ENCODE data around the gene SLC26A6. TPM values are rescaled to one million over a fixed set of nuclear protein-coding genes. Genes with fewer than 3 reads are reported as not detected.

The SLC26A6 gene
- total RNA-seq, 1 donor from 2014 or later, result 27.7 TPM

- DNase-seq, result peak; percentile 19
Observed at GRCh38 chr3:48598323-48599076, 36.8 kb downstream of the SLC26A6 start.

DNA sequence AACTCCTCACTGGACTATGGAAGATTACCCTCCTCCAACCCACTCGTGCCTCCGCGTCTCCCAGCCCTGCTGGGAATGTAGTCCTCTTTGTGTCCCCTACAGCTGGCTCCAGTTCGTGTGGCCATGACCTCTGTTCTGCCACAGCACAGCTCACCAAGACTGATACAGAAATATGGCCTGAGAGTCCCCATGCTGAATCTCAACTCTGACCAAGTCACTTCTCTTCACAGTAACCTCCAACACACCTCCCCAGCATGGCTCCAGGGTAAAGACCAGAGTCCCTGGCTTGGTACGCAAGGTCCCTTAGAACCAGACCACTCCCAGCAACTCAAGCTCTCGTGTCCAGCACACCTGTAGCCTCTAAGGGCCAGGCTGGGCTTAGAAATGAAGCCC is 37.9 kb downstream of the SLC26A6 start:
- DNase-seq, result no peak

DNA sequence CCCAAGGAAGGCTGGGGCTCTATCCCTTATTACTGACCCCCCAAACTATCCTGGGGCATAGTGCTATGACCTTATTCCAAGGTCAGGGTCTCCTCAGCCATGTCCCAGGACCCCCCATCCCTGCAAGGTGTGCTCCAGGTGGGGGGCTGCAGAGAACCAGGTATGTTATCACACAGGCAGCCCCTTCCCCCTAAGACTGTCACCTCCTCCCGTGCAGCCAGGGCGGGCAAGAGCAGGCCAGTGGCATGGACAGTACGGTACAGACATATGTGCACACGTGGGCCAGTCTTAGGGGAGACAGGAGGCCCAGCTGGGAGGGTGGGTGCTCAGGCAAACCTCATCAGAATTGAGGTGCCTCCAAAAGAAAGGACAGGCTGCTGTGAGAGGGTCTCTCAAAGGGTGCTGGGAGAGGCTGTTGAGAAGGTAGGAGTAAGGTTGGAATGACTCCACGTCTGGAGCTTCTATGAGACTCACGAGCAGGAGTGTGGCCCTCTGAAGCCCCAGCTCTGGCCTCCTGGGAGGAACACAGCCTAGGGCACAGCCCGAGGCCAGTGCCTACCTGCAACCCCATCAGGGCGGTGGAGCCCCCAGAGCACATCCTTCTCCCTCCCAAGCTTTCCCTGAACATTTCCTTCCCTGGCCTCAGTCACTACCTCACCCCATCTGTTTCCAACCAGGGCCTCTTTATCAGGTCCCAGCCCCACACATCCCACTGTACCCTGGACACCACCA is 38.4 kb downstream of the SLC26A6 start:
- no peak for DNase-seq

DNA sequence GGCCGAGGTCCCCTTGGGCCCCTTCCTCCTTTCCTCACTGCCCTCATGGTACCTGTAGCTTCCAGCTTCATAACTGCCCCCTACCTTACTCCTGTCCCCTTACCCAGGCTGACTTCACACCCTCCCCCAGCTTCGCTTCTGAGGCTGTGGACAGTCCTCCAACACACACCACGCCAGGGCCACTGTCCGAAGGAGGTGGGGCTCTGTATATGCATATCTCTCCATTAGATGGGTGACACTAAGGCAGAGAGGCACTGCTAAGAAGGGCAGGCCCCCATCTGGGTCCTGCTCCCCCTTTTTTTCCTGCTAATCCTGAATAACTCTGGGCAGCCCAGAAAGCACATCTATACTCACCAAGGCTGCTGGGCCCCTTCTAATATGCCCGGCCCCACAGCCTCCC is 39.1 kb downstream of the SLC26A6 start:
- DNase-seq, result no peak

GRCh38 chr3:48595526-48596121 is 39.6 kb downstream of the SLC26A6 start:
- DNase-seq, result peak; percentile 32

GRCh38 chr3:48595075-48595525 is 40.2 kb downstream of the SLC26A6 start, which contains the start of gene COL7A1:
COL7A1 (minus strand) TSS chr3:48595329; CDS start chr3:48595159, 170 bp downstream.
- DNase-seq, result peak; percentile 12

GRCh38 chr3:48594417-48595049 is 40.7 kb downstream of the SLC26A6 start:
- DNase-seq, result no peak

GRCh38 chr3:48593337-48593736 is 41.9 kb downstream of the SLC26A6 start:
- DNase-seq, result no peak

DNA sequence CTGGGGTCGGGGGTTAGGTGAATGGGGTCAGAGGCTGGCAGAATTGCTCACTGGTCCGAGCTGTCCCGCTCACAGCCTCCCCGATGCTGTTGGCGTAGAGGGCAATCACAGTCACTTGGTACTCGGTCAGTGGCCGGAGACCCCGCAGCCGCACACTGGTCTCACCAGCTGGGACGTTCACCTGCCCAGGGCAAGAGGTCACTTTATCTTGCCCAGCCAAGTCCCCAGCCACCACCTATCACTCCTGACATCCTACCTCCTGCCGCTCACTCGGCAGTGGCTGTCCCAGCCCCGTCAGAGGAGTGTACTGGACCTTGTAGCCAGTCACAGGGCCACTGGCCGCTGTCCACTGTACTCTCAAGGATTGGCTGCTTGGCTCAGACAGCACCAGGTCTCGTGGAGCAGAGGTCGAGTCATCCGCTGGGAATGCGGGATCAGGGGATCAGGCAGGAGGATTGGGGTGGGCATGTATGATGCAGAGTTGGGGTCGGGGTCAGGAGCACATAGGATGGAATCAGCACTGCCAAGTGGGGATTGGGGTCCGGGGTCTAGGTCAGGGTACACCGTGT is 42.7 kb downstream of the SLC26A6 start:
- DNase-seq, result no peak

GRCh38 chr3:48591886-48592518 is 43.3 kb downstream of the SLC26A6 start:
- DNase-seq, result no peak

GRCh38 chr3:48591436-48591835 is 43.8 kb downstream of the SLC26A6 start:
- no peak for DNase-seq

DNA sequence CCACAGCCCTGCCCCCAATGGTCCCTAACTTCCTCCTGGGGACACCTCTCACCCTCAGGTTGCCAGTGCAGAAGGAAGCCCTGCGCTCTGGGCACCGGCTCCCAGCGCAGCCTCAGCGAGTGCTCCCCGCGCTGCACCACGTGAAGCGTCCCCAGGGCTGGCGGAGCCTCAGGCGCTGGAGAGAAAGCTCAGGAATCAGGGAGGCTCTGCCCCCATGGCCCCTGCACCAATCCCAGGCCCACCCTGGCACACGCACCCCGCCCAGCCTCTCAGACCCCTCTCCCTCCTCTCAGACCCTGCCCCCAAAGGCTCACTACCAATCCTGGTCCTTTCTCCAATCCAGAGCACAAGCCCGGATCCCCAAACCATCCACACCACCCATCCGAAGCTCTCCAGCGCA is 47.0 kb downstream of the SLC26A6 start:
- no peak for DNase-seq

DNA sequence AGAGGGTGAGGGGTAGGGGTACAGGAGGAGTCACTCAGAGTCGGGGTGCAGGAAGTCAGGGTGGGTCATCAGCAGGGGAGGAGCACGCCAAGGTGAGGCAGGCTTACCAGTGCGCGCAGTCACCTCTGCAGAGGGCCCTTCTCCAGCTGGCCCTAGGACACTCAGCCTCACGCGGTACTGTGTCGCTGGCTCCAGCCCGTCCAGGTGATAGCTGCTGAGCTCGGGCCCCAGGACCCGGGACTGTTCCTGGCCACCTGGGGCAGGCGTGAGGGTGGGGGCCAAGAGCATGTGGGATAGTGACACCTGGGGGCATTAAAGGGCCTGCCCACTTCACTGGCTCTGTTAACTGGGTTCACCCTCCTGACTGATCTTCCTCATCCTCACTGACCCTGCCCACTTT is 47.6 kb downstream of the SLC26A6 start:
- no peak for DNase-seq

DNA sequence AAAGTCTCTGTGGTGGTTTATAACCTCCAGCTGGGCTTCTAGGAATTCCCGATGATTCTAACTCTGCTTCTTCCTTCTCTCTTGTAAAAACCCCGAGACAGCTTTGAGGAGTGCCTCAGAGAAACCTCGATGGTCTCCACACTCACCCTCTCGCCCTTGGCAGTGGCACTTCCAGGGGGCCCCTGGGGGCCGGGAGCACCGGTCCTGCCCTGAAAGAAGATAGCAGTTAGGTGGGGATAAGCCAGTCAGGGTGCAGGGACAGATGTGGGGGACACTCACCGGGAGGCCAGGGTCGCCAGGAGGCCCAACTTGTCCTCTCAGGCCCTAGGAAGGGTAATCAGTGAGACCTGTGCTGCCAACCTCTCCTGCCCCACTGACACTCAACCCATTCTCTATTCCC is 49.9 kb downstream of the SLC26A6 start:
- no peak for DNase-seq

- no peak for DNase-seq
Observed at GRCh38 chr3:48584836-48585235, 50.4 kb downstream of the SLC26A6 start.

- DNase-seq, result no peak
Observed at GRCh38 chr3:48581621-48582481, 53.4 kb downstream of the SLC26A6 start.

DNA sequence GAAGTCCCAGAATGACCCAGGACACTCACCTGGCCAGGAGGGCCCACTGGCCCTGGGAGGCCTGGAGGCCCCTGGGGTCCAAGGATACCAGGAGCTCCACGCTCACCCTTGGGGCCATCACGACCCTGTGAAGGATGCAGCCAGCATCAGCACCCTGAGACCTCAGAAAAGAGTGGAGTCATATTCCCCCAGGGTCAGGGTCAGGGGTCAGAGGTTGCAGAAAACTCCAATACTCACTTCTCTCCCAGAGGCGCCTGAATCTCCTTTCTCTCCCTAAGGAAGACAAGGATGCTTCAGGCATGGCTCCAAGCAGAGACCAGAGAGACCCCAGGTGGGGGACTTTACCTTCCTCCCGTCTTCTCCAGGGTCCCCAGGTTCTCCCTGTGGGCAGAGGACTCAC is 58.6 kb downstream of the SLC26A6 start:
- no peak for DNase-seq
